OCI-LY3 (cell line): ENCODE measurements around the gene TMEM72.

ENCODE experiments used
- H2AFZ ChIP-seq: fragments of 200-600, 300-600 bp; shearing (Covaris generic); 2 replicates; pipeline ENCODE4 v1.6.0; 2014; ENCODE audit warnings: antibody characterized with exemption, low read depth, low read length
- H3K27ac ChIP-seq: fragments of 200-600, 300-600 bp; sonication (generic); 2 replicates; pipeline ENCODE4 v1.5.1; 2014; ENCODE audit warnings: mild to moderate bottlenecking, low read length, moderate library complexity, mixed read lengths
- H3K27me3 ChIP-seq: fragments of 200-600, 300-600 bp; sonication (generic); 2 replicates; pipeline ENCODE4 v1.6.1; 2014; ENCODE audit warnings: low read depth, low read length, mixed read lengths
- H3K36me3 ChIP-seq: fragments of 200-600, 300-600 bp; sonication (generic); replicated peaks from 2 replicates; pipeline ENCODE3; 2014; ENCODE audit warnings: low read depth, low read length, mixed read lengths
- H3K4me1 ChIP-seq: fragments of 300-600, 200-600 bp; sonication (generic); 2 replicates; pipeline ENCODE4 v1.6.1; 2014; ENCODE audit warnings: low read length, mixed read lengths
- H3K4me2 ChIP-seq: fragments of 200-600, 300-600 bp; sonication (generic); 2 replicates; pipeline ENCODE4 v1.6.1; 2014; ENCODE audit warnings: low read length, mixed read lengths
- H3K4me3 ChIP-seq: fragments of 300-600, 200-600 bp; sonication (generic); 2 replicates; pipeline ENCODE4 v1.5.1; 2014; ENCODE audit warnings: antibody characterized with exemption, mild to moderate bottlenecking, low read length, moderate library complexity
- H3K79me2 ChIP-seq: fragments of 300-600, 200-600 bp; shearing (Covaris generic); 2 replicates; pipeline ENCODE4 v1.6.1; 2014; ENCODE audit warnings: mild to moderate bottlenecking, low read length, mixed read lengths
- H3K9ac ChIP-seq: fragments of 300-600, 200-600 bp; shearing (Covaris generic); 2 replicates; pipeline ENCODE4 v1.6.0; 2014; ENCODE audit warnings: mild to moderate bottlenecking, low read length, moderate library complexity
- H3K9me3 ChIP-seq: fragments of 200-600, 300-600 bp; shearing (Covaris generic); 2 replicates; pipeline ENCODE4 v1.6.1; 2014; ENCODE audit warnings: low read length, mixed read lengths; ENCODE audit not compliant: insufficient read depth
- H4K20me1 ChIP-seq: fragments of 200-600, 300-600 bp; sonication (generic); 2 replicates; pipeline ENCODE4 v1.6.1; 2016; ENCODE audit warnings: low read length, mixed read lengths; ENCODE audit not compliant: insufficient read depth
- EZH2phosphoT487 ChIP-seq: fragments of 200-600 bp; shearing (Covaris generic); IDR thresholded peaks from 2 replicates; pipeline ENCODE4 v1.6.1; 2018; ENCODE audit warnings: antibody characterized with exemption, mixed run types, low read depth
- TF ChIP-seq, protein P1 (sequence below): fragments of 200-600, 300-600 bp; sonication (generic); IDR thresholded peaks from 2 replicates; pipeline ENCODE4 v1.5.1; 2014; ENCODE audit warnings: antibody characterized with exemption, low read length, low read depth

Gene TMEM72

DNA sequence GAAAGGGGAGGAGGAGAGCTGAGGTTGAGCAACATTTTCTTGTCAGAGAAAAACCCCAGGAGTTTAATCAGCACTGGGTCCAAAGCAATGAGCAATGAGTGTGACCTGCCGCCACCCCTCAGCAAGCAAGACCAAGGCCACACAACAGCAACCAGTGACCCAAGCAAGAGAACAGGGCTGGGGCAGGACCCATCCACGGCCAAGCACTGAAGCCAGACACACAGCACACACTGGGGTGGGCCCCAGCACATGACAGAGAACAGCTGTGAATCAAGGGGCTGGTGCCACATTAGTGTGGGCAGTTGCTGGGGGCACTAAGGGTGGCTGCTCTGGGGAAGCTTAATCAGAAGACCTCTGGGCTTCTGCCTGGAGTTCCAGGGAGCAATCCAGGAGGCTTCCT, 16.2 kb downstream of the TMEM72 start:
- Histone ChIP-seq H3K27ac (no peak overlapping the region), H3K79me2 (no peaks in the 10 kb centered on the region), H3K9me3 (no peaks in the 10 kb centered on the region), H3K27me3 (no peaks in the 10 kb centered on the region), H4K20me1 (no peaks in the 10 kb centered on the region), H3K4me3 (no peak overlapping the region), H3K36me3 (no peaks in the 10 kb centered on the region), H2AFZ (no peak overlapping the region), H3K9ac (no peak overlapping the region), H3K4me1 (peaks cover 3% of the 10 kb centered on the region; the same call in 1 of the 2 replicates), H3K4me2 (no peak overlapping the region)
- TF ChIP-seq, protein P1, sequence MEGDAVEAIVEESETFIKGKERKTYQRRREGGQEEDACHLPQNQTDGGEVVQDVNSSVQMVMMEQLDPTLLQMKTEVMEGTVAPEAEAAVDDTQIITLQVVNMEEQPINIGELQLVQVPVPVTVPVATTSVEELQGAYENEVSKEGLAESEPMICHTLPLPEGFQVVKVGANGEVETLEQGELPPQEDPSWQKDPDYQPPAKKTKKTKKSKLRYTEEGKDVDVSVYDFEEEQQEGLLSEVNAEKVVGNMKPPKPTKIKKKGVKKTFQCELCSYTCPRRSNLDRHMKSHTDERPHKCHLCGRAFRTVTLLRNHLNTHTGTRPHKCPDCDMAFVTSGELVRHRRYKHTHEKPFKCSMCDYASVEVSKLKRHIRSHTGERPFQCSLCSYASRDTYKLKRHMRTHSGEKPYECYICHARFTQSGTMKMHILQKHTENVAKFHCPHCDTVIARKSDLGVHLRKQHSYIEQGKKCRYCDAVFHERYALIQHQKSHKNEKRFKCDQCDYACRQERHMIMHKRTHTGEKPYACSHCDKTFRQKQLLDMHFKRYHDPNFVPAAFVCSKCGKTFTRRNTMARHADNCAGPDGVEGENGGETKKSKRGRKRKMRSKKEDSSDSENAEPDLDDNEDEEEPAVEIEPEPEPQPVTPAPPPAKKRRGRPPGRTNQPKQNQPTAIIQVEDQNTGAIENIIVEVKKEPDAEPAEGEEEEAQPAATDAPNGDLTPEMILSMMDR, result no peak
- no peak for TF ChIP-seq EZH2phosphoT487

DNA sequence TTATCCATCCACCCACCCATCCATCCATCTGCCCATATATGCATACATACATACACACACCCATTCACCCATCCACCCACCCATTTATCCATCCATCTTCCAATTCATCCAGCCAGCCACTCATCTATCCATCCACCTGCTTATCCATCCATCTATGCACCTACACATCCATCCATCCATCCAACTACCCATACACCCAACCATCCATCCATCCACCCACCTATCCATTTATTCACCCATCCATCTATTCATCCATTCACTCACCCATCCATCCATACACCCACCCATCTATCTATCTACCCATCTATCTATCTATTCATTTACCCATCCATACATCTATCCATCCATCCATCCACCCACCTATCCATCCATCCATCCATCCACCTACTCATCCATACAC, 17.3 kb downstream of the TMEM72 start:
- no peak overlapping the region for H3K9ac ChIP-seq
- H3K27ac ChIP-seq, result no peak overlapping the region
- H3K79me2 ChIP-seq, result no peaks in the 10 kb centered on the region
- peaks cover 7% of the 10 kb centered on the region for H3K4me1 ChIP-seq
- no peak overlapping the region for H3K4me2 ChIP-seq
- no peak overlapping the region for H3K4me3 ChIP-seq
- H3K27me3 ChIP-seq, result no peaks in the 10 kb centered on the region
- no peak overlapping the region for H2AFZ ChIP-seq
- no peaks in the 10 kb centered on the region for H3K36me3 ChIP-seq
- no peaks in the 10 kb centered on the region for H4K20me1 ChIP-seq
- TF ChIP-seq, protein P1, result no peak
- TF ChIP-seq EZH2phosphoT487, result no peak
- H3K9me3 ChIP-seq, result no peaks in the 10 kb centered on the region

- H3K4me2 ChIP-seq, result no peak overlapping the region
- H3K27me3 ChIP-seq, result no peaks in the 10 kb centered on the region
- H2AFZ ChIP-seq, result no peak overlapping the region
- H3K27ac ChIP-seq, result no peak overlapping the region
- peaks cover 7% of the 10 kb centered on the region for H3K4me1 ChIP-seq
- H3K79me2 ChIP-seq, result no peaks in the 10 kb centered on the region
- H3K9me3 ChIP-seq, result no peaks in the 10 kb centered on the region
- H3K9ac ChIP-seq, result no peak overlapping the region
- H4K20me1 ChIP-seq, result no peaks in the 10 kb centered on the region
- H3K4me3 ChIP-seq, result no peak overlapping the region
- H3K36me3 ChIP-seq, result no peaks in the 10 kb centered on the region
- TF ChIP-seq, protein P1, result no peak
- TF ChIP-seq EZH2phosphoT487, result no peak
Measured at GRCh38 chr10:44929356-44930255, 18.5 kb downstream of the TMEM72 start.

DNA sequence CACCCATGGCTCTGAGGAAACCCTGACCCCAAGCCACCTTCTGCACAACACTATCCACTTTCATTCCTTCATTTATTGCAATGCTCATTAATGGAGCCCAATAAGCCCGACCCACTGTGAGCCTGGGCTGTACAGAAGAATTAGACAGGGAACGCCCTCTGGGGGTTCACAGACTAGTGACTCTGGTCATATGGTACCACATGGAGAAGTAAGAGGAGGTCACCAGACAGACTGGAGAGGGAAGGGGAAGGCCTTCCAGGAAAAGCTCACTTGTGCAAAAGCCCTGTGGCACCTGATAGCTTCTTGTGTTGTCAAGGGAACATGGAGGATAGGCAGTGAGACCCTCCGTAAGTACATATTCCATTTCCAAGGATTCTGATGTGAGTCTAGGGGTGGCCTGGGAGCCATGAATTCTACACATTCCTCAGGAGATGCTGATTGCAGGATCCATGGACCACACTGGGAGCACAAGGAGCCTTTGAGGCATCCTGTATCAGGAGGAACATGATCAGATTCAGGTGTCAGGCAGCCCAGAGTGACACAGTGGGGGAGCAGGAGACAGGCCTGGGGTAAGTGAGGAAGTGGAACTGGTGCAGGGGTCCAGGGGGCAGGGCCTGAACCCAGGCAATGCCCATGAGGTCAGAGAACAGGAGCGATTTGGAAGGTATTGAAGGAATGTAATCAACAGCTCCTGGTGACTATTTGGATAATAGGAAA, 19.9 kb downstream of the TMEM72 start:
- Histone ChIP-seq H3K27me3 (no peaks in the 10 kb centered on the region), H3K9ac (no peak overlapping the region), H2AFZ (no peak overlapping the region), H3K27ac (no peak overlapping the region), H3K79me2 (no peaks in the 10 kb centered on the region), H3K4me3 (no peak overlapping the region), H3K36me3 (no peaks in the 10 kb centered on the region), H3K9me3 (no peaks in the 10 kb centered on the region), H3K4me2 (no peak overlapping the region), H4K20me1 (no peaks in the 10 kb centered on the region), H3K4me1 (peaks cover 14% of the 10 kb centered on the region)
- no peak for TF ChIP-seq EZH2phosphoT487
- TF ChIP-seq, protein P1, result no peak
